K562 (cell line): ENCODE data around the gene UBE2E1. TPM values are rescaled to one million over a fixed set of nuclear protein-coding genes. Genes with fewer than 3 reads are reported as not detected.

Experiments
- ATAC-seq: fragments of 200-7000 bp; cut with Tn5 transposase; 3 replicates; pipeline ENCODE4 v1.9.1; 2020; ENCODE audit warnings: moderate library complexity
- BruUV-seq: library from RNA; stranded (reverse); fragments of 400-500 nt; replicated peaks from 2 replicates; lab custom pipeline; 2021; lab: Mats Ljungman, UMichigan
- CTCF ChIA-PET: fragments of 300-600 bp; formaldehyde crosslinking; extraction: SDS; loops from one replicate; lab custom pipeline; 2021; ENCODE audit warnings: low intra/inter-chr PET ratio; lab: Yijun Ruan, JAX
- POLR2A ChIA-PET: fragments of 300-600, 350-650 bp; sonication (Branson Sonifier 250); formaldehyde crosslinking; extraction: SDS; loops from one replicate; lab custom pipeline; 2021; ENCODE audit warnings: antibody characterized with exemption, inconsistent platforms; lab: Yijun Ruan, JAX
- DNase-seq, 4 experiments: peaks; one replicate each; pipeline versions ENCODE4 v3.0.0 to v3.0.0-alpha.2; 2011 to 2018; ENCODE audit warnings: low spot score in 3 of 4, mixed read lengths in 3 of 4; ENCODE audit errors: extremely low read depth in 1 of 4
- FAIRE-seq: peaks from 2 replicates; lab custom pipeline; 2011; peaks lifted over from hg19 to GRCh38; lab: Jason Lieb, UNC
- H2AFZ ChIP-seq: 2 replicates; pipeline ENCODE4 v1.6.0; 2011; ENCODE audit warnings: low read depth, low read length, control low read depth, inconsistent platforms
- H3K27ac ChIP-seq: fragments of 200-600 bp; 3 replicates; pipeline ENCODE4 v1.8.0; 2011; ENCODE audit warnings: low read depth, mild to moderate bottlenecking, control low read depth, inconsistent platforms, low read length, moderate library complexity, mixed read lengths; ENCODE audit errors: extremely low read depth
- H3K27me3 ChIP-seq, 2 experiments: fragments of 300-600 bp in 1 of 2; 2 replicates in 1 of 2; 3 replicates in 1 of 2; pipeline versions ENCODE4 v1.6.0 to v1.8.0; 2011; ENCODE audit warnings: inconsistent platforms in 2 of 2, low read length in 2 of 2, mild to moderate bottlenecking in 1 of 2, mixed read lengths in 1 of 2, moderate library complexity in 1 of 2; ENCODE audit not compliant: control insufficient read depth in 2 of 2, insufficient read depth in 2 of 2
- H3K36me3 ChIP-seq: fragments of 300-600 bp; 3 replicates; pipeline ENCODE4 v1.8.0; 2011; ENCODE audit warnings: mild to moderate bottlenecking, low read length, inconsistent platforms; ENCODE audit not compliant: control insufficient read depth, insufficient read depth
- H3K4me1 ChIP-seq, 2 experiments: fragments of 200-600 bp in 1 of 2; replicated peaks in 1 of 2; 2 replicates in 1 of 2; 3 replicates in 1 of 2; pipeline versions ENCODE4 v1.5.1 to v1.8.0; 2011; ENCODE audit warnings: inconsistent platforms in 2 of 2, low read length in 2 of 2, mild to moderate bottlenecking in 1 of 2, mixed read lengths in 1 of 2, moderate library complexity in 1 of 2; ENCODE audit not compliant: control insufficient read depth in 2 of 2, insufficient read depth in 2 of 2
- H3K4me2 ChIP-seq: 2 replicates; pipeline ENCODE4 v1.6.1; 2011; ENCODE audit warnings: low read length, control low read depth, inconsistent platforms, mixed read lengths; ENCODE audit not compliant: insufficient read depth
- H3K4me3 ChIP-seq: fragments of 200-600 bp; sonication (generic), shearing (Covaris generic); 2 replicates; pipeline ENCODE4 v1.5.1; 2016; ENCODE audit warnings: control low read depth, inconsistent platforms
- H3K79me2 ChIP-seq: fragments of 200-600 bp; 3 replicates; pipeline ENCODE4 v1.8.0; 2011; ENCODE audit warnings: low read length, inconsistent platforms; ENCODE audit not compliant: control insufficient read depth, insufficient read depth
- H3K9ac ChIP-seq, 2 experiments: 2 replicates each; pipeline versions ENCODE4 v1.6.0 to v1.6.1; 2011; ENCODE audit warnings: low read depth in 2 of 2, low read length in 2 of 2, control low read depth in 1 of 2, inconsistent platforms in 1 of 2, mild to moderate bottlenecking in 1 of 2, mixed read lengths in 1 of 2; ENCODE audit not compliant: insufficient read depth in 1 of 2
- H3K9me1 ChIP-seq: one replicate; pipeline ENCODE4 v1.6.0; 2011; ENCODE audit warnings: inconsistent platforms, mild to moderate bottlenecking, low read length, moderate library complexity; ENCODE audit not compliant: control insufficient read depth, insufficient read depth
- H3K9me3 ChIP-seq: replicated peaks from 2 replicates; pipeline ENCODE4 v1.5.1; 2011; ENCODE audit warnings: low read depth, low read length, inconsistent platforms; ENCODE audit not compliant: control insufficient read depth, insufficient read depth
- H4K20me1 ChIP-seq: replicated peaks from 2 replicates; pipeline ENCODE4 v1.6.1; 2011; ENCODE audit warnings: low read length, inconsistent platforms, mixed read lengths; ENCODE audit not compliant: control insufficient read depth, insufficient read depth
- CBFA2T2 ChIP-seq: fragments of 450-650 bp; conservative IDR thresholded peaks from 2 replicates; pipeline ENCODE4 v1.6.1; 2017; ENCODE audit warnings: mild to moderate bottlenecking
- HDGF ChIP-seq: fragments of 450-650 bp; IDR thresholded peaks from 2 replicates; pipeline ENCODE4 v1.6.1; 2016
- IRF1 ChIP-seq: sonication (generic); formaldehyde crosslinking; IDR thresholded peaks from 2 replicates; pipeline ENCODE4 v1.8.0; 2022; ENCODE audit warnings: missing genetic modification reagents, mild to moderate bottlenecking, borderline replicate concordance
- MAFG ChIP-seq: fragments of 450-650 bp; conservative IDR thresholded peaks from 2 replicates; pipeline ENCODE4 v1.6.1; 2016; ENCODE audit warnings: missing genetic modification characterization, missing compliant biosample characterization
- NR3C1 ChIP-seq: sonication (generic); formaldehyde crosslinking; IDR thresholded peaks from 2 replicates; pipeline ENCODE4 v1.8.1; 2022; ENCODE audit warnings: missing genetic modification reagents
- PTRF ChIP-seq: fragments of 450-650 bp; IDR thresholded peaks from 2 replicates; pipeline ENCODE4 v1.6.1; 2016; ENCODE audit warnings: mild to moderate bottlenecking, missing genetic modification characterization, missing compliant biosample characterization
- SMAD3 ChIP-seq: fragments of 450-650 bp; formaldehyde crosslinking; conservative IDR thresholded peaks from 2 replicates; pipeline ENCODE4 v1.4.0; 2020; ENCODE audit warnings: mild to moderate bottlenecking
- WGBS: fragments of 100-300 bp; shearing (Covaris generic); methylation state at CpG from one replicate; pipeline ENCODE4 v1.1.6; 2016; ENCODE audit warnings: low coverage, mixed read lengths; ENCODE audit not compliant: insufficient coverage; ENCODE audit errors: missing lambda C conversion rate; 5-methylcytosine and 5-hydroxymethylcytosine counted together
- in situ Hi-C: fragments of 300-500 bp; cut with MboI; formaldehyde crosslinking; loops from 4 replicates; pipeline ENCODE4 v1.15.0; 2018; ENCODE audit warnings: inconsistent platforms, mixed read lengths
- intact Hi-C: fragments of 100-400 bp; cut with micrococcal nuclease; formaldehyde crosslinking; loops from 2 replicates; pipeline ENCODE4 v1.14.2; 2022
- polyA plus RNA-seq, 8 experiments: library from polyadenylated mRNA; depleted of rRNA in 4 of 8; stranded (reverse) in 5 of 8; unstranded in 3 of 8; fragments of >200 nt; fragmentation: Nextera tagmentation in 2 of 8; fragmentation: Illumina TruSeq in 1 of 8; extraction: Ambion mirVana in 2 of 8; extraction: Trizol in 1 of 8; gene quantifications; 2 replicates each; pipeline versions ENCODE4 v1.2.1 to v1.2.3, GENCODE V29; 2011 to 2014; ENCODE audit warnings: inconsistent platforms in 1 of 8, missing spikeins in 1 of 8
- total RNA-seq, 7 experiments: library from RNA; depleted of rRNA in 6 of 7; stranded (reverse); fragments of >200 nt in 6 of 7; fragmentation: Illumina TruSeq in 2 of 7; extraction: Trizol in 2 of 7; gene quantifications; 2 replicates each; pipeline versions ENCODE4 v1.2.1 to v1.2.3, GENCODE V29; 2011 to 2021; ENCODE audit warnings: low replicate concordance in 1 of 7
- TF ChIP-seq, protein P1 (sequence below), 2 experiments: fragments of 450-650 bp in 1 of 2; IDR thresholded peaks; 2 replicates each; pipeline ENCODE4 v1.6.1; 2011 to 2017; ENCODE audit warnings: low read depth in 2 of 2, antibody characterized with exemption in 1 of 2, borderline replicate concordance in 1 of 2, low read length in 1 of 2, mild to moderate bottlenecking in 1 of 2, mixed read lengths in 1 of 2; ENCODE audit not compliant: control insufficient read depth in 1 of 2
- TF ChIP-seq, protein P2 (sequence below): IDR thresholded peaks from 2 replicates; pipeline ENCODE4 v1.6.1; 2016; ENCODE audit warnings: missing genetic modification characterization, missing compliant biosample characterization

Gene UBE2E1
- total and polyA plus RNA-seq, 9 of the 15 experiments (the other 6 are each of a cell fraction or from before 2014, with no cell fraction given): 54.4 to 294 (median 165) TPM

GRCh38 chr3:23864931-23865330 is 59.2 kb downstream of the UBE2E1 start:
- Histone ChIP-seq H3K4me2 (no peak overlapping the region), H3K79me2 (peaks cover 47% of the 10 kb centered on the region), H3K9ac (no peak overlapping the region), H3K4me1 (no peaks in the 10 kb centered on the region; a peak in 1 of 5 replicates), H3K27ac (no peak overlapping the region), H3K4me3 (no peak overlapping the region), H3K9me3 (no peaks in the 10 kb centered on the region), H3K36me3 (peaks cover 18% of the 10 kb centered on the region; the same call in 1 of the 3 replicates), H2AFZ (no peak overlapping the region), H3K27me3 (no peaks in the 10 kb centered on the region), H3K9me1 (no peaks in the 10 kb centered on the region), H4K20me1 (peaks cover 10% of the 10 kb centered on the region)
- CTCF ChIA-PET: no interaction called here
- ATAC-seq (no peak; the same call in 1 of the 3 replicates), FAIRE-seq (no peak), DNase-seq (no peak)
- POLR2A ChIA-PET: interaction anchor here (0.6 kb wide), 1 partner anchor 17 kb away, joined by 4 read pairs; no protein-coding TSS in a partner anchor
- in situ Hi-C loops (no loop called here), intact Hi-C loops (loop anchor here (5.0 kb wide), 1 partner anchor 58 kb away; the partner anchor contains the start of gene UBE2E1)
- WGBS: 86% methylated on average over 1 of the region's 1 CpG
- TF ChIP-seq HDGF (no peak), SMAD3 (CRISPR knock-in tag) (no peak), PTRF (tag) (no peak), NR3C1 (no peak), MAFG (tag) (no peak), IRF1 (CRISPR knock-in tag) (no peak), CBFA2T2 (no peak)
- TF ChIP-seq, protein P1, sequence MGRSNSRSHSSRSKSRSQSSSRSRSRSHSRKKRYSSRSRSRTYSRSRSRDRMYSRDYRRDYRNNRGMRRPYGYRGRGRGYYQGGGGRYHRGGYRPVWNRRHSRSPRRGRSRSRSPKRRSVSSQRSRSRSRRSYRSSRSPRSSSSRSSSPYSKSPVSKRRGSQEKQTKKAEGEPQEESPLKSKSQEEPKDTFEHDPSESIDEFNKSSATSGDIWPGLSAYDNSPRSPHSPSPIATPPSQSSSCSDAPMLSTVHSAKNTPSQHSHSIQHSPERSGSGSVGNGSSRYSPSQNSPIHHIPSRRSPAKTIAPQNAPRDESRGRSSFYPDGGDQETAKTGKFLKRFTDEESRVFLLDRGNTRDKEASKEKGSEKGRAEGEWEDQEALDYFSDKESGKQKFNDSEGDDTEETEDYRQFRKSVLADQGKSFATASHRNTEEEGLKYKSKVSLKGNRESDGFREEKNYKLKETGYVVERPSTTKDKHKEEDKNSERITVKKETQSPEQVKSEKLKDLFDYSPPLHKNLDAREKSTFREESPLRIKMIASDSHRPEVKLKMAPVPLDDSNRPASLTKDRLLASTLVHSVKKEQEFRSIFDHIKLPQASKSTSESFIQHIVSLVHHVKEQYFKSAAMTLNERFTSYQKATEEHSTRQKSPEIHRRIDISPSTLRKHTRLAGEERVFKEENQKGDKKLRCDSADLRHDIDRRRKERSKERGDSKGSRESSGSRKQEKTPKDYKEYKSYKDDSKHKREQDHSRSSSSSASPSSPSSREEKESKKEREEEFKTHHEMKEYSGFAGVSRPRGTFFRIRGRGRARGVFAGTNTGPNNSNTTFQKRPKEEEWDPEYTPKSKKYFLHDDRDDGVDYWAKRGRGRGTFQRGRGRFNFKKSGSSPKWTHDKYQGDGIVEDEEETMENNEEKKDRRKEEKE (IDR thresholded peaks at IDR 0.05; ENCODE audit: borderline replicate concordance in 1 of 2, control insufficient read depth in 1 of 2, low read depth in 2 of 2, low read length in 1 of 2): no peak
- TF ChIP-seq, protein P2, sequence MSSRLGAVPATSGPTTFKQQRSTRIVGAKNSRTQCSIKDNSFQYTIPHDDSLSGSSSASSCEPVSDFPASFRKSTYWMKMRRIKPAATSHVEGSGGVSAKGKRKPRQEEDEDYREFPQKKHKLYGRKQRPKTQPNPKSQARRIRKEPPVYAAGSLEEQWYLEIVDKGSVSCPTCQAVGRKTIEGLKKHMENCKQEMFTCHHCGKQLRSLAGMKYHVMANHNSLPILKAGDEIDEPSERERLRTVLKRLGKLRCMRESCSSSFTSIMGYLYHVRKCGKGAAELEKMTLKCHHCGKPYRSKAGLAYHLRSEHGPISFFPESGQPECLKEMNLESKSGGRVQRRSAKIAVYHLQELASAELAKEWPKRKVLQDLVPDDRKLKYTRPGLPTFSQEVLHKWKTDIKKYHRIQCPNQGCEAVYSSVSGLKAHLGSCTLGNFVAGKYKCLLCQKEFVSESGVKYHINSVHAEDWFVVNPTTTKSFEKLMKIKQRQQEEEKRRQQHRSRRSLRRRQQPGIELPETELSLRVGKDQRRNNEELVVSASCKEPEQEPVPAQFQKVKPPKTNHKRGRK: no peak
- no TSS peak for BruUV-seq
